A673 (cell line): Measurements from ENCODE around the gene E2F7.

Source experiments
- EZH2 ChIP-seq: fragments of 200-600 bp; sonication (generic); IDR thresholded peaks from 2 replicates; pipeline ENCODE4 v1.6.1; 2017; ENCODE audit warnings: borderline replicate concordance, low read depth, mild to moderate bottlenecking, mixed read lengths, antibody characterized with exemption, low read length; ENCODE audit not compliant: poor library complexity, severe bottlenecking
- TF ChIP-seq, protein P1 (sequence below): fragments of 300-800, 200-600 bp; sonication (generic); conservative IDR thresholded peaks from 2 replicates; pipeline ENCODE4 v1.5.1; 2017; ENCODE audit warnings: low read depth, mild to moderate bottlenecking, antibody characterized with exemption, low read length, moderate library complexity, mixed read lengths

DNA sequence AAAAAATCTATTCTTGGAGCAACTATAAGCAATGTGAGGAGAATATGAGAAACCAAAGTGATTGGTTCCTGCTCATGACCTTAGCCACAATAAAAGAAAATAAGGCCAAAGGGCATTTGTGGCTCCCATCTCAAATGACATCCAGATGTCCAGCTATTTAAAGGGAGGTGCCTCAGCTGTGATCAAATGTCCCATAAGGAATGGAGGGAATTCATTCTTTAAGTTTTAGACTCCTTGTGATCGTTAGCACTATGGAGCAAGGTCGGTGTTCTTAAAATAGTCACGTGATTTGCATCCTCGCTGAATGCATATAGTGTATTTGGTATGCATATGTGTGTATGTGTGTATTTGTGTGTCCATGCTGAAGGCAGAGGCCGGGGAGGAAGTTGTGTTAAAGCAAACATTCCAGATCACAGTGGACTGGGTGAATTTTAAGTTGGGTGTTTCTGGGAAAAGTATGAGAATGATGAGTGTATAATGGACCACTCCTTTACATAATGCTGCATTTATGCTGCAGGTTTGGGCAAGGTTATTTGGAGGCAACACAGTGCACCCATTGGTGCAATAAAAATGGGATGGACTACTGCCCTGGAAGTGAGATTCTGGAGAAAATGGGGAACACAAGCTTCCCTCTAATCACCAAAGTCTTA, 5.6 kb upstream of the E2F7 start:
- TF ChIP-seq, protein P1, sequence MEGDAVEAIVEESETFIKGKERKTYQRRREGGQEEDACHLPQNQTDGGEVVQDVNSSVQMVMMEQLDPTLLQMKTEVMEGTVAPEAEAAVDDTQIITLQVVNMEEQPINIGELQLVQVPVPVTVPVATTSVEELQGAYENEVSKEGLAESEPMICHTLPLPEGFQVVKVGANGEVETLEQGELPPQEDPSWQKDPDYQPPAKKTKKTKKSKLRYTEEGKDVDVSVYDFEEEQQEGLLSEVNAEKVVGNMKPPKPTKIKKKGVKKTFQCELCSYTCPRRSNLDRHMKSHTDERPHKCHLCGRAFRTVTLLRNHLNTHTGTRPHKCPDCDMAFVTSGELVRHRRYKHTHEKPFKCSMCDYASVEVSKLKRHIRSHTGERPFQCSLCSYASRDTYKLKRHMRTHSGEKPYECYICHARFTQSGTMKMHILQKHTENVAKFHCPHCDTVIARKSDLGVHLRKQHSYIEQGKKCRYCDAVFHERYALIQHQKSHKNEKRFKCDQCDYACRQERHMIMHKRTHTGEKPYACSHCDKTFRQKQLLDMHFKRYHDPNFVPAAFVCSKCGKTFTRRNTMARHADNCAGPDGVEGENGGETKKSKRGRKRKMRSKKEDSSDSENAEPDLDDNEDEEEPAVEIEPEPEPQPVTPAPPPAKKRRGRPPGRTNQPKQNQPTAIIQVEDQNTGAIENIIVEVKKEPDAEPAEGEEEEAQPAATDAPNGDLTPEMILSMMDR = no peak
- TF ChIP-seq EZH2 = no peak
